MM.1S (cell line): Measurements from ENCODE around the gene LGALS3BP.

Source experiments
- DNase-seq: peaks from one replicate; pipeline ENCODE4 v3.0.0-alpha.2; 2015
- H2AFZ ChIP-seq: fragments of 300-600 bp; sonication (generic); 2 replicates; pipeline ENCODE4 v1.6.0; 2016; ENCODE audit warnings: antibody characterized with exemption, low read length
- H3F3A ChIP-seq: fragments of 300-600 bp; sonication (generic); 2 replicates; pipeline ENCODE4 v1.6.1; 2016; ENCODE audit warnings: mild to moderate bottlenecking, antibody characterized with exemption, low read length, moderate library complexity, mixed read lengths; ENCODE audit not compliant: insufficient read depth
- H3K27ac ChIP-seq: fragments of 300-600 bp; sonication (generic); 2 replicates; pipeline ENCODE4 v1.5.1; 2016; ENCODE audit warnings: mild to moderate bottlenecking, low read length
- H3K27me3 ChIP-seq: fragments of 300-600 bp; sonication (generic); replicated peaks from 2 replicates; pipeline ENCODE4 v1.6.0; 2016; ENCODE audit warnings: low read length; ENCODE audit not compliant: insufficient read depth
- H3K36me3 ChIP-seq: fragments of 300-600 bp; sonication (generic); replicated peaks from 2 replicates; pipeline ENCODE4 v1.6.1; 2016; ENCODE audit warnings: mild to moderate bottlenecking, low read length, mixed read lengths; ENCODE audit not compliant: insufficient read depth
- H3K4me1 ChIP-seq: fragments of 300-600 bp; sonication (generic); 2 replicates; pipeline ENCODE4 v1.6.1; 2016; ENCODE audit warnings: low read length, mixed read lengths
- H3K4me2 ChIP-seq: fragments of 300-600 bp; sonication (generic); 2 replicates; pipeline ENCODE4 v1.6.0; 2016; ENCODE audit warnings: low read depth, low read length
- H3K4me3 ChIP-seq: fragments of 300-600 bp; sonication (generic); 2 replicates; pipeline ENCODE4 v1.5.1; 2016; ENCODE audit warnings: low read length, mixed read lengths
- H3K79me2 ChIP-seq: fragments of 300-600 bp; sonication (generic); 2 replicates; pipeline ENCODE4 v1.6.1; 2016; ENCODE audit warnings: mixed run types, low read length, mixed read lengths
- H3K9ac ChIP-seq: fragments of 300-600 bp; sonication (generic); 2 replicates; pipeline ENCODE4 v1.6.1; 2016; ENCODE audit warnings: low read length, mixed read lengths
- H3K9me2 ChIP-seq: fragments of 300-600 bp; sonication (generic); replicated peaks from 2 replicates; pipeline ENCODE4 v1.6.1; 2016; ENCODE audit warnings: mild to moderate bottlenecking, low read length, mixed read lengths; ENCODE audit not compliant: insufficient read depth
- H3K9me3 ChIP-seq: fragments of 300-600 bp; sonication (generic); replicated peaks from 2 replicates; pipeline ENCODE4 v1.6.1; 2016; ENCODE audit warnings: mild to moderate bottlenecking, low read length, mixed read lengths; ENCODE audit not compliant: insufficient read depth
- H4K20me1 ChIP-seq: fragments of 300-600 bp; sonication (generic); 2 replicates; pipeline ENCODE4 v1.6.1; 2016; ENCODE audit warnings: mild to moderate bottlenecking, low read length, moderate library complexity, mixed read lengths; ENCODE audit not compliant: insufficient read depth
- CTCF ChIP-seq: fragments of 300-600 bp; sonication (generic); IDR thresholded peaks from 2 replicates; pipeline ENCODE4 v1.5.1; 2016; ENCODE audit warnings: antibody characterized with exemption, low read length, mixed read lengths
- EZH2 ChIP-seq: fragments of 300-600 bp; sonication (generic); optimal IDR thresholded peaks from 2 replicates; pipeline ENCODE3; 2017; ENCODE audit warnings: low read depth, mild to moderate bottlenecking, antibody characterized with exemption, low read length, mixed read lengths
- EZH2phosphoT487 ChIP-seq: fragments of 300-600 bp; sonication (generic); IDR thresholded peaks from 2 replicates; pipeline ENCODE4 v1.6.1; 2018; ENCODE audit warnings: antibody characterized with exemption, low read length

The LGALS3BP gene

GRCh38 chr17:79012563-79013134 is 32.9 kb upstream of the LGALS3BP start:
- Histone ChIP-seq H3F3A (no peaks in the 10 kb centered on the region), H3K4me1 (peaks cover 8% of the 10 kb centered on the region; the same call in 1 of the 2 replicates), H3K9ac (no peak overlapping the region), H3K4me2 (no peak overlapping the region), H3K27ac (no peak overlapping the region), H3K4me3 (no peak overlapping the region), H2AFZ (no peak overlapping the region), H3K36me3 (no peaks in the 10 kb centered on the region), H3K79me2 (peaks cover 18% of the 10 kb centered on the region), H3K27me3 (peaks cover 32% of the 10 kb centered on the region), H3K9me2 (no peaks in the 10 kb centered on the region), H4K20me1 (no peaks in the 10 kb centered on the region), H3K9me3 (no peaks in the 10 kb centered on the region)
- TF ChIP-seq EZH2phosphoT487 (no peak), EZH2 (no peak), CTCF (no peak)
- DNase-seq, result no peak

GRCh38 chr17:79011451-79012147 is 31.9 kb upstream of the LGALS3BP start:
- no peak for TF ChIP-seq EZH2
- TF ChIP-seq EZH2phosphoT487, result no peak
- no peak for TF ChIP-seq CTCF
- Histone ChIP-seq H3K4me3 (no peak overlapping the region), H2AFZ (no peak overlapping the region), H3K9me2 (no peaks in the 10 kb centered on the region), H3K27me3 (peaks cover 32% of the 10 kb centered on the region), H3K4me2 (no peak overlapping the region), H4K20me1 (no peaks in the 10 kb centered on the region), H3K79me2 (peaks cover 28% of the 10 kb centered on the region), H3K36me3 (no peaks in the 10 kb centered on the region), H3F3A (no peaks in the 10 kb centered on the region), H3K27ac (no peak overlapping the region), H3K9ac (no peak overlapping the region), H3K9me3 (no peaks in the 10 kb centered on the region), H3K4me1 (peaks cover 8% of the 10 kb centered on the region; the same call in 1 of the 2 replicates)
- DNase-seq, result no peak

GRCh38 chr17:79010304-79010646 is 30.6 kb upstream of the LGALS3BP start:
- peak overlapping the region; percentile 94 for H2AFZ ChIP-seq

More at GRCh38 chr17:79010304-79010646, 30.6 kb upstream of the LGALS3BP start:
- Histone ChIP-seq H3K27ac (no peak overlapping the region), H3K4me1 (peaks cover 8% of the 10 kb centered on the region; the same call in 1 of the 2 replicates), H3K79me2 (peaks cover 41% of the 10 kb centered on the region), H3F3A (no peaks in the 10 kb centered on the region), H3K9me2 (no peaks in the 10 kb centered on the region), H3K9me3 (no peaks in the 10 kb centered on the region), H4K20me1 (no peaks in the 10 kb centered on the region), H3K4me2 (peak overlapping the region; percentile 96), H3K9ac (peak overlapping the region; percentile 85; the same call in 1 of the 2 replicates), H3K27me3 (peaks cover 24% of the 10 kb centered on the region), H3K36me3 (no peaks in the 10 kb centered on the region), H3K4me3 (peak overlapping the region; percentile 99)
- no peak for TF ChIP-seq CTCF
- no peak for DNase-seq
